ENCODE data around the gene OR2V1. TPM values are rescaled to one million over a fixed set of nuclear protein-coding genes. Genes with fewer than 3 reads are reported as not detected.

OR2V1 gene
- total and polyA plus RNA-seq, 7 donors, result not detected

- 53 to 81% (median 72%) methylated on average over 5 of the region's 5 CpGs for WGBS, 3 donors
- intact Hi-C loops (cut with DNase I), result no loop called here
Measured at GRCh38 chr5:181138258-181138657, 7.3 kb upstream of the OR2V1 start.

GRCh38 chr5:181136361-181136955 is 5.5 kb upstream of the OR2V1 start:
- 90 to 91% (median 91%) methylated on average over 4 of the region's 4 CpGs for WGBS, 3 donors
- Histone ChIP-seq H3K27ac (no peak overlapping the region), H3K36me3 (ENCODE audit: insufficient read depth in 1 of 2, low read depth in 1 of 2) (no peaks in the 10 kb centered on the region), H3K4me1 (no peaks in the 10 kb centered on the region), H3K4me3 (no peak overlapping the region), H3K9me3 (peaks cover 9% of the 10 kb centered on the region), H3K27me3 (ENCODE audit: insufficient read depth in 3 of 3, low read length in 2 of 3) (peaks cover 0 to 16% (median 2%) of the 10 kb centered on the region in 3 donors)
- ATAC-seq, result no peak
- no peak for TF ChIP-seq CTCF (IDR thresholded peaks at IDR 0.05)
- no peak for DNase-seq
- intact Hi-C loops (cut with DNase I), result no loop called here

More at GRCh38 chr5:181138258-181138657, 7.3 kb upstream of the OR2V1 start:
- Histone ChIP-seq H3K9me3 (peaks cover 9% of the 10 kb centered on the region), H3K27ac (no peak overlapping the region), H3K4me3 (no peak overlapping the region), H3K36me3 (ENCODE audit: insufficient read depth in 1 of 2, low read depth in 1 of 2) (no peaks in the 10 kb centered on the region), H3K27me3 (ENCODE audit: insufficient read depth in 3 of 3, low read length in 2 of 3) (peaks cover 0 to 12% (median 2%) of the 10 kb centered on the region in 3 donors), H3K4me1 (no peaks in the 10 kb centered on the region)
- ATAC-seq, result no peak
- no peak for TF ChIP-seq CTCF (IDR thresholded peaks at IDR 0.05)
- DNase-seq, result no peak

GRCh38 chr5:181134259-181134658 is 3.3 kb upstream of the OR2V1 start:
- Histone ChIP-seq H3K27me3 (ENCODE audit: insufficient read depth in 3 of 3, low read length in 2 of 3) (peaks cover 0 to 14% (median 3%) of the 10 kb centered on the region in 3 donors), H3K4me3 (no peak overlapping the region), H3K4me1 (no peaks in the 10 kb centered on the region), H3K9me3 (peaks cover 9% of the 10 kb centered on the region), H3K36me3 (ENCODE audit: insufficient read depth in 1 of 2, low read depth in 1 of 2) (no peaks in the 10 kb centered on the region), H3K27ac (no peak overlapping the region)
- DNase-seq (no peak), ATAC-seq (no peak)
- 80 to 85% (median 85%) methylated on average over 6 of the region's 6 CpGs for WGBS, 3 donors
- intact Hi-C loops (cut with DNase I), result no loop called here
- no peak for TF ChIP-seq CTCF (IDR thresholded peaks at IDR 0.05)

GRCh38 chr5:181133610-181134231 is 2.8 kb upstream of the OR2V1 start:
- no peaks in the 10 kb centered on the region for H3K36me3 ChIP-seq (ENCODE audit: insufficient read depth in 1 of 2, low read depth in 1 of 2)
- peaks cover 9% of the 10 kb centered on the region for H3K9me3 ChIP-seq
- ATAC-seq, result no peak
- no peak overlapping the region for H3K4me3 ChIP-seq
- peaks cover 0 to 17% (median 3%) of the 10 kb centered on the region in 3 donors for H3K27me3 ChIP-seq (ENCODE audit: insufficient read depth in 3 of 3, low read length in 2 of 3)
- DNase-seq, result peak; percentile 76 to 79
- H3K4me1 ChIP-seq, result no peaks in the 10 kb centered on the region
- 37 to 43% (median 39%) methylated on average over 10 of the region's 10 CpGs for WGBS, 3 donors
- no peak overlapping the region for H3K27ac ChIP-seq
- TF ChIP-seq CTCF (IDR thresholded peaks at IDR 0.05), result no peak
- intact Hi-C loops (cut with DNase I), result no loop called here

Measured in psoas muscle (tissue), 8 donors.